Measurements from ENCODE around the gene ABL2.

The ABL2 gene

GRCh38 chr1:179184403-179184802 lies 45.1 kb downstream of the ABL2 start:
- in situ Hi-C loops (cut with HindIII; ENCODE audit: low sequenced_read_pairs), result no loop called here
- TF ChIP-seq, protein P1, sequence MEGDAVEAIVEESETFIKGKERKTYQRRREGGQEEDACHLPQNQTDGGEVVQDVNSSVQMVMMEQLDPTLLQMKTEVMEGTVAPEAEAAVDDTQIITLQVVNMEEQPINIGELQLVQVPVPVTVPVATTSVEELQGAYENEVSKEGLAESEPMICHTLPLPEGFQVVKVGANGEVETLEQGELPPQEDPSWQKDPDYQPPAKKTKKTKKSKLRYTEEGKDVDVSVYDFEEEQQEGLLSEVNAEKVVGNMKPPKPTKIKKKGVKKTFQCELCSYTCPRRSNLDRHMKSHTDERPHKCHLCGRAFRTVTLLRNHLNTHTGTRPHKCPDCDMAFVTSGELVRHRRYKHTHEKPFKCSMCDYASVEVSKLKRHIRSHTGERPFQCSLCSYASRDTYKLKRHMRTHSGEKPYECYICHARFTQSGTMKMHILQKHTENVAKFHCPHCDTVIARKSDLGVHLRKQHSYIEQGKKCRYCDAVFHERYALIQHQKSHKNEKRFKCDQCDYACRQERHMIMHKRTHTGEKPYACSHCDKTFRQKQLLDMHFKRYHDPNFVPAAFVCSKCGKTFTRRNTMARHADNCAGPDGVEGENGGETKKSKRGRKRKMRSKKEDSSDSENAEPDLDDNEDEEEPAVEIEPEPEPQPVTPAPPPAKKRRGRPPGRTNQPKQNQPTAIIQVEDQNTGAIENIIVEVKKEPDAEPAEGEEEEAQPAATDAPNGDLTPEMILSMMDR (IDR thresholded peaks at IDR 0.05; ENCODE audit: low read depth, low read length, missing control alignments), result no peak
- DNase-seq (ENCODE audit: low read depth), result no peak

DNA sequence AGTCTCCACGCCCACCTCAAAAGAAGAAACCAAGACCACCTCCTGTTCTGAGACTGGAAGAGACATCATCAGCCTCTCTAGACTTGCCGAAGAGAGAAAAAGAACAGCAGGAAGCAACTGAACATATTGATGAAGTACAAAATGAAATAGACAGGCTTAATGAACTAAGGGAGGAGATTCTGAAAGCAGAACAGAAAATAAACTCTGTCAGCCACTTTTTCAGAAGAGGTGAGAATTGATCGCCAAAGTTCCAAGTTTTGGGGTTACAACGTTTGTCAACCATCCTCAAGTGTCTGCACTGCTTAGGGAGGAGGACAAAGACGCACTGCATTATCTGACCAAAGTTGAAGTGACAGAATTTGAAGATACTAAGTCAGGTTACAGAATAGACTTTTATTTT lies 45.6 kb downstream of the ABL2 start:
- in situ Hi-C loops (cut with HindIII; ENCODE audit: low sequenced_read_pairs), result no loop called here
- TF ChIP-seq, protein P1 (IDR thresholded peaks at IDR 0.05; ENCODE audit: low read depth, low read length, missing control alignments), result no peak
- no peak overlapping the region for H3K4me3 ChIP-seq (ENCODE audit: low read depth, low read length)
- DNase-seq (ENCODE audit: low read depth), result no peak

More at GRCh38 chr1:179184403-179184802, 45.1 kb downstream of the ABL2 start:
- H3K4me3 ChIP-seq (ENCODE audit: low read depth, low read length), result no peak overlapping the region

DNA sequence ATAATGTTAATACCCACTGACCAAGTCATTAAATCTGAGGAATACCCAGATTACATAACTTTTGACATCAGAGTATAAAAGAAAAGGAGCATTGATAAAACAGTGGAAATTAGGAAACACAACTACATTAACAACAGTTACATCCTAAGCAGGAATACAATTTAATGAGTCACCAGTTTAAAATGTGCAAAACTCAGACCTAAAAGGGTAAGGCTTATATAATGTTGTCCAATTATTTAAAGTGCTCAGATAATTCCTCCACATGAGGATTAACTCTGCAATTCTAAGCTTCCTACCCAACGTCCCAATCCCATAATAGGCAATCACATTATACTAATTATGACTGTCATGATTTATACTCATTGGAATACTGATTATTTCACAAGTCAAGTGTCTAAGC lies 50.5 kb downstream of the ABL2 start:
- DNase-seq (ENCODE audit: low read depth), result no peak
- TF ChIP-seq, protein P1 (IDR thresholded peaks at IDR 0.05; ENCODE audit: low read depth, low read length, missing control alignments), result no peak
- in situ Hi-C loops (cut with HindIII; ENCODE audit: low sequenced_read_pairs), result no loop called here
- H3K4me3 ChIP-seq (ENCODE audit: low read depth, low read length), result no peak overlapping the region

DNA sequence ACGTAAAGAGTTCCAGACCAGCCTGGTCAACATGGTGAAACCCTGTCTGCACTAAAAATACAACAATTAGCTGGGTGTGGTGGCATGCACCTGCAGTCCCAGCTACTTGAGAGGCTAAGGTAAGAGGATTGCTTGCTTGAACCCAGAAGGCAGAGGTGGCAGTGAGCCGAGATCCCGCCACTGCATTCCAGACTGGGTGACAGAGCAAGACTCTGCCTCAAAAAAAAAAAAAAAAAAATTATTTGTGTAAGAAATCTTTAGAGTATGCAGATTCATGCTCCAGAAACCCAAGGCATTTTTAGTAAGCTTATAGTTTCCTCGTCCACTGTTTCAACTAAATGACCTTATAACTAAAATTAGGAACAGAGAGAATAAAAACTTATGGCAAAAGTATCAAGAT lies 51.3 kb downstream of the ABL2 start:
- DNase-seq (ENCODE audit: low read depth), result no peak
- TF ChIP-seq, protein P1 (IDR thresholded peaks at IDR 0.05; ENCODE audit: low read depth, low read length, missing control alignments), result no peak
- in situ Hi-C loops (cut with HindIII; ENCODE audit: low sequenced_read_pairs), result no loop called here
- H3K4me3 ChIP-seq (ENCODE audit: low read depth, low read length), result no peak overlapping the region

DNA sequence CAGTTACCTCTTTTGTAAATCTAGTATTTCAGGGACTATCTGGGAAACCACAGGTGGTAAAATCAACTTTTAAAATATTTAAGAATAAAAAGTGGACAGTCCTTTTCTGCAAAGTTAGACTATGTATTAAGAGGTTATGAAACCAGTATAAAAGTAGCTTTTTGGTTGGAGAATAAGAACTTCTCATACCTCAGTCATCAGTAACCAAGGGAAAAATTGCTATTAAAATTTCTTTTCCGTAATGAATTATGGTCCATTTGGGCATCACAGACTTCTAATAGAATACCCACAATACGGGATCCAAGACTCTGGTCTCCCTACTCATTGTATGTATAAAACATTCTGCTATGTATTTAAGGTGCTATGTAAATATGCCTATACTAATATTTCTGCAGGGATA lies 51.9 kb downstream of the ABL2 start:
- in situ Hi-C loops (cut with HindIII; ENCODE audit: low sequenced_read_pairs), result no loop called here
- TF ChIP-seq, protein P1 (IDR thresholded peaks at IDR 0.05; ENCODE audit: low read depth, low read length, missing control alignments), result no peak
- no peak for DNase-seq (ENCODE audit: low read depth)
- H3K4me3 ChIP-seq (ENCODE audit: low read depth, low read length), result no peak overlapping the region

DNA sequence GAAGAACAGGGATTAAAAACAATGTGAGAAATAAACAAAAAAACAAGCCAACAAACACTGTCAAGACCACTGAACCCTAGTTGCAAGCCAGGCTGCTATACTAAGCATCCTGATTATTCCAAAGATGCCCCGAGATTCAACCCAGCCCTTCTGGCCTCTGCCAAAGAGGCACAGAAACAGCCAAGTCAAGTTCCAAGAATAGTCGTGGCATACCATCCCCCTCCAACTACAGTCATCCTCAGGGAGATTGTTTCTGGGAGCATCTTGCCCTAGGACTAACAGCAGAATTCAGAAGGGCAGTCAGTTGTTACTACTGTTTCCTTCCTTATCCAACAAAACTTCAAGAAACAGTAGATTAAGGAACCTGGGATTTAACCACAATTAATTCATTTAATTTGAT lies 52.3 kb downstream of the ABL2 start:
- no peak for DNase-seq (ENCODE audit: low read depth)
- in situ Hi-C loops (cut with HindIII; ENCODE audit: low sequenced_read_pairs), result no loop called here
- TF ChIP-seq, protein P1 (IDR thresholded peaks at IDR 0.05; ENCODE audit: low read depth, low read length, missing control alignments), result no peak
- no peak overlapping the region for H3K4me3 ChIP-seq (ENCODE audit: low read depth, low read length)

All from astrocyte of the cerebellum (primary cell).